T-helper 1 cell treated with Interleukin-12 subunit alpha and Interleukin-12 subunit beta and Interleukin-4 antibody, amounts not matched to agents 30 ng/mL and 1 ng/mL, for 36 hours (primary cell): Measurements from ENCODE around the gene TAL1. TPM values are rescaled to one million over a fixed set of nuclear protein-coding genes. Genes with fewer than 3 reads are reported as not detected.
"Not testable (repeated sequence)": the region's sequence is repeated elsewhere in the genome, so short reads cannot be mapped to it uniquely, and the experiment has no call there.

Experiments
- intact Hi-C: fragments of 100-400 bp; cut with micrococcal nuclease; formaldehyde crosslinking; loops from one replicate; pipeline ENCODE4 v1.15.1; 2024
- total RNA-seq: library from RNA; stranded (reverse); gene quantifications from 2 replicates; pipeline ENCODE4 v1.2.3, GENCODE V29; 2022

Gene TAL1
- total RNA-seq, 1 donor from 2014 or later: not detected

- intact Hi-C loops: no loop called here
These were observed 18.6 kb downstream of the TAL1 start for GRCh38 chr1:47213230-47213963.

GRCh38 chr1:47212636-47213229, 19.3 kb downstream of the TAL1 start:
- intact Hi-C loops: no loop called here

GRCh38 chr1:47211796-47212269, 20.2 kb downstream of the TAL1 start:
- intact Hi-C loops: no loop called here

GRCh38 chr1:47210666-47211065, 21.4 kb downstream of the TAL1 start:
- intact Hi-C loops: no loop called here

GRCh38 chr1:47209725-47210325, 22.2 kb downstream of the TAL1 start:
- intact Hi-C loops: no loop called here

GRCh38 chr1:47209091-47209490, 22.9 kb downstream of the TAL1 start:
- intact Hi-C loops: no loop called here

GRCh38 chr1:47208374-47208850, 23.6 kb downstream of the TAL1 start:
- intact Hi-C loops: no loop called here

- intact Hi-C loops: no loop called here
These were observed 24.1 kb downstream of the TAL1 start for GRCh38 chr1:47207803-47208373.

GRCh38 chr1:47205918-47206317, 26.1 kb downstream of the TAL1 start:
- intact Hi-C loops: no loop called here

GRCh38 chr1:47203504-47203903, 28.5 kb downstream of the TAL1 start:
- intact Hi-C loops: not testable (repeated sequence)

GRCh38 chr1:47201179-47201578, 30.8 kb downstream of the TAL1 start:
- intact Hi-C loops: no loop called here

- intact Hi-C loops: no loop called here
These were observed 33.8 kb downstream of the TAL1 start for GRCh38 chr1:47198214-47198613.

- intact Hi-C loops: no loop called here
These were observed 35.4 kb downstream of the TAL1 start for GRCh38 chr1:47196622-47197021.

GRCh38 chr1:47195981-47196380, 36.0 kb downstream of the TAL1 start:
- intact Hi-C loops: not testable (repeated sequence)

GRCh38 chr1:47194311-47194710, 37.7 kb downstream of the TAL1 start:
- intact Hi-C loops: loop anchor here (5.0 kb wide), 1 partner anchor 138 kb away; the partner anchor contains the start of gene CMPK1

- intact Hi-C loops: loop anchor here (1.0 to 5.0 kb wide), 7 partner anchors 70 to 517 kb away; partner anchors contain the start of genes CMPK1 and STIL
These were observed 38.5 kb downstream of the TAL1 start for GRCh38 chr1:47193496-47193895.

GRCh38 chr1:47192458-47193384, 39.3 kb downstream of the TAL1 start:
- intact Hi-C loops: loop anchor here (1.0 to 5.0 kb wide), 7 partner anchors 71 to 518 kb away; partner anchors contain the start of genes CMPK1 and STIL

GRCh38 chr1:47191940-47192457, 40.0 kb downstream of the TAL1 start:
- intact Hi-C loops: loop anchor here (2.0 to 5.0 kb wide), 2 partner anchors 140 to 245 kb away; partner anchors contain the start of gene CMPK1

GRCh38 chr1:47190857-47191256, 41.2 kb downstream of the TAL1 start:
- intact Hi-C loops: loop anchor here (5.0 kb wide), 1 partner anchor 141 kb away; the partner anchor contains the start of gene CMPK1

GRCh38 chr1:47190509-47190855, 41.5 kb downstream of the TAL1 start:
- intact Hi-C loops: loop anchor here (5.0 kb wide), 1 partner anchor 142 kb away; the partner anchor contains the start of gene CMPK1
